Neuron (in vitro differentiated cells): ENCODE measurements around the gene CD99.

Experiments
- H2AFZ ChIP-seq: one replicate; pipeline ENCODE4 v1.6.1; 2013; ENCODE audit warnings: low read depth, mild to moderate bottlenecking, inconsistent platforms, low read length, moderate library complexity
- H3K27me3 ChIP-seq: one replicate; pipeline ENCODE4 v1.6.1; 2013; ENCODE audit warnings: low read length; ENCODE audit not compliant: insufficient read depth
- H3K36me3 ChIP-seq: one replicate; pipeline ENCODE4 v1.6.1; 2013; ENCODE audit warnings: low read length; ENCODE audit not compliant: insufficient read depth
- H3K4me1 ChIP-seq: one replicate; pipeline ENCODE4 v1.6.1; 2013; ENCODE audit warnings: low read length; ENCODE audit not compliant: insufficient read depth
- H3K4me3 ChIP-seq: 2 replicates; pipeline ENCODE4 v1.5.1; 2013; ENCODE audit warnings: mild to moderate bottlenecking, low read length, moderate library complexity
- H3K9me3 ChIP-seq: one replicate; pipeline ENCODE4 v1.6.1; 2013; ENCODE audit warnings: low read length

CD99 gene

DNA sequence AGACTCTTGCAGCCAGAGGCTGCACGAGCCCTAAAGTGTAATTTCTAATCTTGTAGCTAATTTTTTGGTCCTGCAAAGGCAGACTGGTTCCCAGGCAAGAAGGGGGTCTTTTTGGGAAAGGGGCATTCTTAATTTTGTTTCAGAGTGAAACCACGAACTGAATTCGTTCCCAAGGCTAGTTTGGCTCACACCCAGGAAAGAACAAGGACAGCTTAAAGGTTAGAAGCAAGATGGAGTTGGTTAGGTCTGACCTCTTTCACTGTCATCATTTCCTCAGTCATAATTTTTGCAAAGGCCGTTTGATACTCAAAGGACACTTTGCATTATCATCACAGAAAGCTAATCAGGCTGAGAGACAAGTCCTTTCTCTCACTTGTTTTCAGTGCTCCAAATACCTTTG lies 91.7 kb downstream of the CD99 start:
- H3K9me3 ChIP-seq, result no peaks in the 10 kb centered on the region
- H3K4me1 ChIP-seq, result peaks cover 3% of the 10 kb centered on the region
- no peaks in the 10 kb centered on the region for H3K27me3 ChIP-seq
- no peak overlapping the region for H2AFZ ChIP-seq
- no peaks in the 10 kb centered on the region for H3K36me3 ChIP-seq
- no peak overlapping the region for H3K4me3 ChIP-seq

DNA sequence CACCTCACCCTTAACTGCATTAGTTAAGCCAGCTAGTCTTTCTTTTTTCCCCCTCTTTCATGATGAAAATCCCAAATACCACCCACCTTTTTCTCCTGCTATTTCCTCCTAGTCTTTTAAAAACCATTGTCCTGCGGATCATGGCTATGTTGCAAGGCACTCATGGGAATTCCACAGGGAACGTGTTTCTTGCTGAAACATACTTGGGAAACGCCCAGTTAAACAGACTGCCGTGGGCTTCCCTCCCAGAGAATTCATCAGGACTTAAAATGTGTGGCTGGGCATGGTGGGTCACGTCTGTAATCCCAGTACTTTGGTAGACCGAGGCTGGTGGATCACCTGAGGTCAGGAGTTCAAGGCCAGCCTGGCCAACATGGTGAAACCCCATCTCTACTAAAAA lies 92.9 kb downstream of the CD99 start:
- H3K9me3 ChIP-seq, result no peaks in the 10 kb centered on the region
- H3K4me1 ChIP-seq, result peaks cover 3% of the 10 kb centered on the region
- H2AFZ ChIP-seq, result no peak overlapping the region
- H3K36me3 ChIP-seq, result no peaks in the 10 kb centered on the region
- H3K27me3 ChIP-seq, result no peaks in the 10 kb centered on the region
- no peak overlapping the region for H3K4me3 ChIP-seq

GRCh38 chrX:2785538-2785937 lies 94.4 kb downstream of the CD99 start:
- no peak overlapping the region for H3K4me3 ChIP-seq
- H3K9me3 ChIP-seq, result no peaks in the 10 kb centered on the region
- peaks cover 3% of the 10 kb centered on the region for H3K4me1 ChIP-seq
- no peak overlapping the region for H2AFZ ChIP-seq
- H3K36me3 ChIP-seq, result no peaks in the 10 kb centered on the region
- no peaks in the 10 kb centered on the region for H3K27me3 ChIP-seq

DNA sequence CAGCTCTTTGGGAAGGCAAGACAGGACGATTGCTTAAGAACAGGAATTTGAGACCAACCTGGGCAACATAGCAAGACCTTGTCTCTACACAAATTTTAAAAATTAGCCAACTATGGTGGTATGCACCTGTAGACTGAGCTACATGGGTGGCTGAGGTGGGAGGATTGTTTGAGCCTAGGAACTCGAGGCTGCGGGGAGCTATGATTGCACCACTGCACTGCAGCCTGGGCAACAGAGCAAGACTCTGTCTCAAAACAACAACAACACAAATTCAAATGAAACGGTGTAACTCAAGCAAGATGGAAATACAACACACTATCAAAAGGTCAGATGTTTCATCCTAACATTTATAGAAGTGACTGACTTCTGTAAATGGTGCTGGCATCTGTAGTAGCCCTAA lies 97.9 kb downstream of the CD99 start:
- H3K27me3 ChIP-seq, result no peaks in the 10 kb centered on the region
- peaks cover 6% of the 10 kb centered on the region for H3K4me1 ChIP-seq
- H3K36me3 ChIP-seq, result no peaks in the 10 kb centered on the region
- H3K9me3 ChIP-seq, result no peaks in the 10 kb centered on the region
- H3K4me3 ChIP-seq, result no peak overlapping the region
- H2AFZ ChIP-seq, result no peak overlapping the region

DNA sequence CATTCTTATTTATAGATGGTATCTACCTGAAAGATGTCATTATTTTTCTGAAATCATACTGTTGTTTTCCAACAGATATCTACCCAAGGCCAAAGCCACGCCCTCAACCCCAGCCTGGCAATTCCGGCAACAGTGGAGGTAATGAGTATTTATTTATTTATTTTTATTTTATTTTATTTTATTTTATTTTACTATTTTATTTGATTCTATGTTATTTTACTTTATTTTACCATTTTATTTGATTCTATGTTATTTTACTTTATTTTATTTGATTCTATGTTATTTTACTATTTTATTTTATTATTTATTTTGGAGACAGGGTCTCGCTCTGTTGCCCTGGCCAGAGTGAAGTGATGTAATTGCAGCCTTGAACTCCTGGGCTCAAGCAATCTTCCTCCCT lies 98.5 kb downstream of the CD99 start:
- H3K4me3 ChIP-seq, result no peak overlapping the region
- H3K36me3 ChIP-seq, result no peaks in the 10 kb centered on the region
- H3K27me3 ChIP-seq, result no peaks in the 10 kb centered on the region
- H2AFZ ChIP-seq, result no peak overlapping the region
- no peaks in the 10 kb centered on the region for H3K9me3 ChIP-seq
- H3K4me1 ChIP-seq, result peaks cover 6% of the 10 kb centered on the region
